ENCODE data around the gene LAS1L.
"Not testable (repeated sequence)": the region's sequence is repeated elsewhere in the genome, so short reads cannot be mapped to it uniquely, and the experiment has no call there.

Gene LAS1L

GRCh38 chrX:65518980-65519379 lies 15.6 kb downstream of the LAS1L start:
- DNase-seq (ENCODE audit: extremely low read depth in 1 of 2, low read depth in 1 of 2), result not testable (repeated sequence)

GRCh38 chrX:65517923-65518322 lies 16.7 kb downstream of the LAS1L start:
- DNase-seq (ENCODE audit: extremely low read depth in 1 of 2, low read depth in 1 of 2), result no peak

- DNase-seq (ENCODE audit: extremely low read depth in 1 of 2, low read depth in 1 of 2), result no peak
Measured at GRCh38 chrX:65516756-65517155, 17.8 kb downstream of the LAS1L start.

- DNase-seq (ENCODE audit: extremely low read depth in 1 of 2, low read depth in 1 of 2), result no peak
Measured at GRCh38 chrX:65513610-65514009, 21.0 kb downstream of the LAS1L start.

GRCh38 chrX:65509400-65509799 lies 25.2 kb downstream of the LAS1L start:
- no peak for DNase-seq (ENCODE audit: extremely low read depth in 1 of 2, low read depth in 1 of 2)

GRCh38 chrX:65508851-65509250 lies 25.7 kb downstream of the LAS1L start:
- no peak for DNase-seq (ENCODE audit: extremely low read depth in 1 of 2, low read depth in 1 of 2)

GRCh38 chrX:65502618-65503017 lies 32.0 kb downstream of the LAS1L start:
- DNase-seq (ENCODE audit: extremely low read depth in 1 of 2, low read depth in 1 of 2), result no peak

GRCh38 chrX:65493431-65493830 lies 41.2 kb downstream of the LAS1L start:
- DNase-seq (ENCODE audit: extremely low read depth in 1 of 2, low read depth in 1 of 2), result no peak

GRCh38 chrX:65491620-65492019 lies 43.0 kb downstream of the LAS1L start:
- no peak for DNase-seq (ENCODE audit: extremely low read depth in 1 of 2, low read depth in 1 of 2)

- no peak for DNase-seq (ENCODE audit: extremely low read depth in 1 of 2, low read depth in 1 of 2)
Measured at GRCh38 chrX:65488495-65488894, 46.1 kb downstream of the LAS1L start.

- no peak for DNase-seq (ENCODE audit: extremely low read depth in 1 of 2, low read depth in 1 of 2)
Measured at GRCh38 chrX:65480960-65481359, 53.6 kb downstream of the LAS1L start.

- not testable (repeated sequence) for DNase-seq (ENCODE audit: extremely low read depth in 1 of 2, low read depth in 1 of 2)
Measured at GRCh38 chrX:65479102-65479501, 55.5 kb downstream of the LAS1L start.

GRCh38 chrX:65476564-65476963 lies 58.0 kb downstream of the LAS1L start:
- no peak for DNase-seq (ENCODE audit: extremely low read depth in 1 of 2, low read depth in 1 of 2)

- DNase-seq (ENCODE audit: extremely low read depth in 1 of 2, low read depth in 1 of 2), result no peak
Measured at GRCh38 chrX:65463550-65463949, 71.0 kb downstream of the LAS1L start.

All from activated CD8-positive, alpha-beta memory T cell treated with anti-CD3 and anti-CD28 coated beads for 1 hour (primary cell).